Left hindlimb (tissue), 1 donor: Measurements from ENCODE around the gene COL23A1.
A peak's percentile ranks its signal among the peaks of the same experiment; 100 is the strongest.
"Not testable (repeated sequence)": the region's sequence is repeated elsewhere in the genome, so short reads cannot be mapped to it uniquely, and the experiment has no call there.

ENCODE experiments used
- DNase-seq: peaks from one replicate; pipeline ENCODE4 v3.0.0-alpha.2; 2018

The COL23A1 gene

GRCh38 chr5:178313316-178313715, 276.9 kb downstream of the COL23A1 start:
- peak; percentile 24 for DNase-seq

- DNase-seq, result peak; percentile 19
Observed at GRCh38 chr5:178312880-178313282, 277.3 kb downstream of the COL23A1 start.

- DNase-seq, result peak; percentile 32
Observed at GRCh38 chr5:178310130-178310865, 279.9 kb downstream of the COL23A1 start.

DNA sequence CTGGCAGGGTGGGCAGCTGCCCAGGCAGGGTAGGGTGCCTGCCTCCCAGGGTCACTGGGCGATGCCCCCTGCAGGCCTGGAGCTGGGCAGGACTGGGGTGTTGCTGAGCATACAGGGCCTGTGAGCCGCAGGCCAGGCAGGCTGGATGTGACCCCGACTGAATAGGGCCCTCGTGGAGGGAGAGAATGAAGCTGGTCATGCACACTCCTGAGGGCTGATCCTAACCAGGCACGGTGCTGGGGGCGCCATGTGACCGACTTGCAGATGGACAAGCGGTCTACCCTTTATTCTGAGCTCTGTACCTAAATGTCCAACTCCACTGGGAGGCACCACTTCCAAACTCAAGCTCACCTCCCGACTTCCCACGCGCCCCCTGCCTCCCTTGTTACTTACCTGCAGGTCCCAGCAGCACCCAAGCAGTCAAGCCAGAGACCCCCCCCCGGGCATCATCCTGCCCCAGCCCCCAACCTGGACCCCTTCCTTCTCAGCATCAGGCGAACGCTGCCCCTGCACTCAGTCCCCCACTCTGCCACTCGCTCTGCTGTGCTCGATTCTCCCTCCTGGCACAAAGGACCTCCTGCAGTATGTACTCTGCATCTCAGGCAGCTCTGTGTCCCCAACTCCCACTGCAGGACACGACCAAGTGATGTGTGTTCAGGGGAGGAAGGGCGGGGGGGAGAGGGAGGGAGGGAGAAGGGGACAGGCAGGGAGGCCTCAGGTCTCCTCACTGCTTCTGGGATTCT, 280.8 kb downstream of the COL23A1 start:
- DNase-seq, result peak; percentile 30

- peak; percentile 29 for DNase-seq
Observed at GRCh38 chr5:178308541-178309092, 281.6 kb downstream of the COL23A1 start.

GRCh38 chr5:178307267-178308045, 282.7 kb downstream of the COL23A1 start:
- DNase-seq, result peak; percentile 25

- DNase-seq, result peak; percentile 25
Observed at GRCh38 chr5:178306430-178307225, 283.6 kb downstream of the COL23A1 start.

GRCh38 chr5:178305801-178306200, 284.4 kb downstream of the COL23A1 start:
- DNase-seq, result peak; percentile 24

DNA sequence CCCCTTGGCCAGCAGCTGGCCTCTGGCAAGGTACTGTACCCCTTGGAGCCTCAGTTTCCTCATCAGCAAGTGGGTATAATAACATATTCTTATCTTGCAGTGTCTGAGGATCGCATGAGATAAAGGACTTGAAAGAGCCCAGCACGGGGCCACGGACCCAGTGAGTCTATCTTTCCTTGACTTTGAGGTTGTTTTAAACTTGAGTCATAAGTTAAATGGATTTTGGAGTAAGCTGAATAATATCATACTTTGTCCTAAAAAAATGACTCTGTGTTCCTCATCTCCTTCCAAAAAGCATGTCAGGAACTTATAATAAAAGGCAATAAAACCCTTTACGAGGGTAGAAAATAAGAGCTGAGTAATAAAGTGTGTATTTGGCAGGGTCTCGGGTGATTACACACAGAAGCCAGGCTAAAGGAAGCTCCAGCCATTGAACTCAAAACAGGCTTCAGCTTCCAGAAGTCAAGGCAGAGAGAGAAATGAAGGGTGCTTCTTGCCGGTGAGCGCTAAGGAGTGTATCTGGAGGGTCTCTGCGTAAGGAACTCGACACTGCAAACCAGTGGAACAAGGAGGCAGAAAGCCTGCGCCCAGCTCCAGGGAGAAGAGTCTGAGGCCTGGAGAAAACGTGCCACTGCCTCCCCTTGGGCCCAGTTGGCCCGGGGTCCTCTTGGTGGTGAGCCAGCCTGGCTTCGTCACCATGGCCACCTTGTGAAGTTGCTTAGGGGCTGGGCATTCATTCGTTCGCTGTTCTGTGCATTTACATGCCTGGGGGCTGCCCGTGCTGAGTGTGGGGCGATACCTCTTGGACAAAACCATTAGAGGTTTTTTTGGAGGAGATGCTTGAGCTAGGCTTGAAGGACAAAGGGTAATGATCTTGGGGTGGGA, 285.2 kb downstream of the COL23A1 start:
- peak; percentile 28 for DNase-seq

DNA sequence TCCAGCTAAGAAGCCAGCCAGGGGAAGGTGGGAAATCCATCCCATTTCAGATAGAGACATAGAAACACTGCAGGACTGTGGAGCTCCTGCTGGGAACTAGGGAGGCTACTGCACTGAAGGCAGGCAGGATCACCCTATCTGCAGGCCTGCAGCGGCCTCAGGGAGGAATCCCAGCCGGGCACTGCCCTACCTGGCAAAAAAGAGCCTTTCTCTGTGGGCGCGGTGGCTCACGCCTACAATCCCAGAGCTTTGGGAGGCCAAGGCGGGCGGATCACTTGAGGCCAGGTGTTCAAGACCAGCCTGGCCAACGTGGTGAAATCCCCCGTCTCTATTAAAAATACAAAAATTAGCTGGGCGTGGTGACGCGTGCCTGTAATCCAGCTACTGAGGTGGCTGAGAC, 286.2 kb downstream of the COL23A1 start:
- DNase-seq, result peak; percentile 10

DNA sequence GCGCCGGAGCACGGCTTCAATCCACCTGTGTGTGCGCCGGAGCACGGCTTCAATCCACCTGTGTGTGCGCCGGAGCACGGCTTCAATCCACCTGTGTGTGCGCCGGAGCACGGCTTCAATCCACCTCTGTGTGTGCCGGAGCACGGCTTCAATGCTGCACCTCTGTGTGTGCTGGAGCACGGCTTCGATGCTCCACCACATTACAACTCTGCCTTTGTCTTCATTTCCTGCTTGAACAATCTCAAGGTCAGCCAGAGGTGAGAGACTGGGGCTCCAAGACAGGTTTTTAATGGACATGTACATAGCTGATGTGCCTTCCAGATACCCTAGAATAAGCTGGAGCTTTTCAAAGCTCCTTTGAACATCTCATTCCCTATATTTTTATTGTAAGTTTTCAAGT, 287.9 kb downstream of the COL23A1 start:
- not testable (repeated sequence) for DNase-seq

GRCh38 chr5:178301641-178302040, 288.6 kb downstream of the COL23A1 start:
- no peak for DNase-seq

GRCh38 chr5:178298283-178298807, 291.8 kb downstream of the COL23A1 start:
- DNase-seq, result no peak

GRCh38 chr5:178297751-178298150, 292.4 kb downstream of the COL23A1 start:
- DNase-seq, result peak; percentile 5

GRCh38 chr5:178296066-178296465, 294.1 kb downstream of the COL23A1 start:
- peak; percentile 5 for DNase-seq

- DNase-seq, result no peak
Observed at GRCh38 chr5:178295589-178295988, 294.6 kb downstream of the COL23A1 start.

- no peak for DNase-seq
Observed at GRCh38 chr5:178293815-178294214, 296.4 kb downstream of the COL23A1 start.

DNA sequence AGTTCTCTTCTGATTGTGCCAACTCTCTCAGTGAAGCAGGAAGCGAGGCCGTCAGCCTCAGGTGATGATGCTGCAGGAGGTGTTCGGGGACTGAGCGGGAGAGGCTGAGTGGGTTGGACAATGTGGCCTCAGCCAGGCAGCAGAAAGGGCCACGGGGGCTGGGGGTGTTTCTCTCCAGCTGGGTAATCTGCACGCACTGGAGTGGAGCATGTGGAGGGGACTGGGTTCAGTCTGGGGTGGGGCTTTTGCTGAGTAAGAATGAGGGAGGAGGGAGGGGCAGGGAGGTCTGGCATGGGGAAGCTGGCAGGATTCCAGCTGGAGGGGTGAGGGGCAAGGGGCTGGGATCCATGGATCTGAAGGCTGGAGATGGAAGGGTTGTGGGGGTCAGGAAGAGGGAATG, 296.8 kb downstream of the COL23A1 start:
- peak; percentile 13 for DNase-seq

GRCh38 chr5:178292826-178293205, 297.4 kb downstream of the COL23A1 start:
- DNase-seq, result peak; percentile 10

DNA sequence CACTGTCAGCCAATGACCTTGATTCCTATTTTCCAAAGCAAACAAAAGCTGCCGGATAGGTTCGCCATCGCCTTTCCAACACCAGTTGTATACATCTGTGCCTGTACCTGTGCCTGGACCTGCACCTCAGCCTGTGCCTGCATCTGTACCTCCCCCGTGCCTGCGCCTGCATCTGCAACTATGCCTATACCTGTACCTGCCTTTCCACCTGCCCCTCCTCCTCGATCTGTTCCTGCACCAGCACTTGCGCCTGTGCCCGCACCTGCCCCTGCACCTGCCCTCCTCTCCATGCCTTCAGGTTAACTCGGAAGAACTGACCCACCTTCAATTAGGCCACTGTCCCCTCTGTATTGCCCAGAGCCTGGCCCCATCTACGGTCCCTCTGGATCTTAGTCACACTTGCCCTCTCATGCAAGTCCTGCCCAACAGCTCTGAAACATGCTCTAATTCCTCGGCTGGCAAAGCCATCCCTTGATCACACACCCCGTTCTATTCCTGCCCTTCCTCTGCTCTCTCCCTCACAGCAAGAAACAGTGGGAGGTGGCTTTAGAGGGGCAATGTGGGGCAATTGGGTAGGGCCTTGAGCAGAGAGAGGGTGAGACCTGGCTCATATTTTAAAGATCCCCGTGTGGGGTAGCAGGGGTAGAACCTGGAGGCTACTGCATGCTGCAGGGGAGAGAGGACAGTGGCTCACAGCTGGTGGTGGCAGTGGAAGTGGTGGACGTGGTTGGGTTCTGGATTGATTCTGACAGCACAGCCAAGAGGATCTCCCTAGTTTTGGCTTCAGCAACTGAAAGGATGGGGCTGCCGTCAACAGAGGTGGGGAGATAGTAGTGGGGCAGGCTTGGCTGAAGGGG, 298.0 kb downstream of the COL23A1 start:
- DNase-seq, result peak; percentile 6
